GM10266 (cell line): ENCODE measurements around the gene PDE10A.
"Not testable (repeated sequence)": the region's sequence is repeated elsewhere in the genome, so short reads cannot be mapped to it uniquely, and the experiment has no call there.

Experiments used
- DNase-seq: peaks from one replicate; pipeline ENCODE4 v3.0.0; 2012; ENCODE audit errors: extremely low spot score
- CTCF ChIP-seq: IDR thresholded peaks from 2 replicates; pipeline ENCODE4 v1.5.1; 2012; ENCODE audit warnings: mild to moderate bottlenecking, low read depth; ENCODE audit not compliant: control insufficient read depth, insufficient read depth; ENCODE audit errors: missing control alignments

Gene PDE10A

DNA sequence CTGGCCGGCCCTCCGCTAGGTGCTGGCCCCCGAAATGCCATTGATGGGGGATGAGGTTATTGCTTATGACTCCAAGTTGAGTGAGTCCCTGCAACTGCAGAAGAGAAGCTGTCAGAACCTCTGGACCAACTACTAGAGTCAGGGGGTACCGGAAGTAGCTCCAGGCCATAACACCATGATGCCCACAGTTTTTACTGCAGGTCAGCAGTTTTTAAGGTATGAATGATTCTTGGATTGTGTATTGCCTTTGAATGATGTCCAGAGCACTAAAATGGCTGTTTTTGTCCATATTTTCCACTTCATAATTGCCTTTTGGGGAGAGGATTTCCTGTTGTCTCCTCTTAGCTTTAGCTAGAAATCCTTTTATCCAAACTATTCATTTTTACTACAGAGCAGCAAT is 148.4 kb downstream of the PDE10A start:
- TF ChIP-seq CTCF, result no peak
- DNase-seq, result no peak

GRCh38 chr6:165511807-165512206 is 151.2 kb downstream of the PDE10A start:
- no peak for TF ChIP-seq CTCF
- DNase-seq, result no peak

DNA sequence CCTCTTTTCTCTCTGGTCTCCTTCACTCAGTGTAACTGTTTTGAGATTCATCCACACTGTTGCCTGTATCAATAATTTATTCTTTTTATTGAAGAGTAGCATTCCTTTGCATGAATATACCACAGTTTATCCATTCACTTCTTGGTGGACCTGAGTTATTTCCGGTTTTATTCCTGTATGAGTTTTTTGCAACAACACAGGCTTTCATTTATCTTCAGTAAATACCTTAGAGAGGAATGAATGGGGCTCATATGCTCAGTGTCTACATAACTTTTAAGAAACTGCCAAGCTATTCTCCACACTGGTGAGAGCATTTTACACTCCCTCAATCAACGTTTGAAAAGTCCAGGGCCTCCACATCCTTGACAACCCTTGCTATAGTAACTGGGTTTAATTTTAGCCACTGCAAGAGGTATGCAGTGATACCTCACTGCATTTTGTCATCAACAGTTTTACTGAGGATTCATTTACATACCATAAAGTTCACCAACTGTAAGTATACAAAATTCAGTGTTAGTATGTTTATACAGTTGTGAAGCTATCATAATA is 154.6 kb downstream of the PDE10A start:
- TF ChIP-seq CTCF, result no peak
- no peak for DNase-seq

- TF ChIP-seq CTCF, result no peak
- no peak for DNase-seq
Measured at GRCh38 chr6:165506657-165507056, 156.4 kb downstream of the PDE10A start.

DNA sequence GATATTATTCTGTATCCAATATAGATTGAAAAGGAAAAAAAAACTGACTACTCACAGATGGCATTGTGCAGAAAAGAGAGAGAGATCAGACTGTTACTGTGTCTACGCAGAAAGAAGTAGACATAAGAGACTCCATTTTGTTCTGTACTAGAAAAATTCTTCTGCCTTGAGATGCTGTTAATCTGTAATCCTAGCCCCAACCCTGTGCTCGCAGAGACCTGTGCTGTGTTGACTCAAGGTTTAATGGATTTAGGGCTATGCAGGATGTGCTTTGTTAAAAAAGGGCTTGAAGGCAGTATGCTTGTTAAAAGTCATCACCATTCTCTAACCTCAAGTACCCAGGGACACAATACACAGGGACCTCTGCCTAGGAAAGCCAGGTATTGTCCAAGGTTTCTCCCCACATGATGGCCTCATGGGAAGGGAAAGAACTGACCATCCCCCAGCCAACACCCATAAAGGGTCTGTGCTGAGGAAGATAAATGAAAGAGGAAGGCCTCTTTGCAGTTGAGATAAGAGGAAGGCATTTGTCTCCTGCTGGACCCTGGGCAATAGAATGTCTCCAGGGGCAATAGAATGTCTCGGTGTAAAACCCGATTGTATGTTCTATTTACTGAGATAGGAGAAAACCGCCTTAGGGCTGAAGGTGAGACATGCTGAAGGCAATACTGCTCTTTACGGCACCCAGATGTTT is 162.7 kb downstream of the PDE10A start:
- not testable (repeated sequence) for DNase-seq

GRCh38 chr6:165497472-165497871 is 165.6 kb downstream of the PDE10A start:
- no peak for TF ChIP-seq CTCF
- no peak for DNase-seq

- no peak for DNase-seq
- no peak for TF ChIP-seq CTCF
Measured at GRCh38 chr6:165488624-165489295, 174.3 kb downstream of the PDE10A start.
